B cell (primary cell): ENCODE data around the gene SPRY2. TPM values are rescaled to one million over a fixed set of nuclear protein-coding genes. Genes with fewer than 3 reads are reported as not detected.

ENCODE experiments used
- ATAC-seq: fragments of 200-7000 bp; cut with Tn5 transposase; one replicate; pipeline ENCODE4 v1.10.0; 2021; ENCODE audit warnings: low read depth, mild to moderate bottlenecking, moderate number of reproducible peaks, moderate library complexity
- CTCF ChIA-PET: fragments of 350-600 bp; sonication (Branson Sonifier 250); formaldehyde crosslinking; loops from one replicate; lab custom pipeline; 2021; ENCODE audit warnings: antibody characterized with exemption, inconsistent platforms; lab: Charles Lee
- POLR2A ChIA-PET: fragments of 350-600 bp; sonication (Branson Sonifier 250); formaldehyde crosslinking; loops from one replicate; lab custom pipeline; 2021; ENCODE audit warnings: antibody characterized with exemption; lab: Charles Lee
- DNase-seq: peaks from one replicate; pipeline ENCODE4 v3.0.0; 2013
- H2AFZ ChIP-seq: 2 replicates; pipeline ENCODE4 v1.6.1; 2012; ENCODE audit warnings: mild to moderate bottlenecking, low read depth, low read length; ENCODE audit not compliant: insufficient read depth, poor library complexity, severe bottlenecking
- H3K27ac ChIP-seq, 2 donors: 1 replicate in 1 of 2; 2 replicates in 1 of 2; pipeline ENCODE4 v1.5.1; 2012 to 2013; ENCODE audit warnings: low read length in 2 of 2, mild to moderate bottlenecking in 2 of 2, moderate library complexity in 1 of 2
- H3K27me3 ChIP-seq, 4 experiments: fragments of 200-600 bp in 1 of 4; sonication (generic) in 1 of 4; replicated peaks in 1 of 4; 1 replicate in 2 of 4; 2 replicates in 2 of 4; pipeline versions ENCODE4 v1.6.1 to v1.7.0; 2013 to 2016; ENCODE audit warnings: low read length in 3 of 4, mild to moderate bottlenecking in 2 of 4, mixed read lengths in 1 of 4, moderate library complexity in 1 of 4; ENCODE audit not compliant: insufficient read depth in 4 of 4, control insufficient read depth in 3 of 4; ENCODE audit errors: control extremely low read depth in 1 of 4
- H3K36me3 ChIP-seq, 2 experiments: replicated peaks in 1 of 2; 1 replicate in 1 of 2; 2 replicates in 1 of 2; pipeline versions ENCODE4 v1.6.1 to v1.7.1; 2013; ENCODE audit warnings: low read length in 1 of 2; ENCODE audit not compliant: insufficient read depth in 2 of 2, control insufficient read depth in 1 of 2; ENCODE audit errors: control extremely low read depth in 1 of 2, extremely low read depth in 1 of 2
- H3K4me1 ChIP-seq, 2 donors: fragments of 200-600 bp in 1 of 2; sonication (generic) in 1 of 2; 1 replicate in 1 of 2; 2 replicates in 1 of 2; pipeline versions ENCODE4 v1.5.1 to v1.6.1; 2013 to 2017; ENCODE audit warnings: low read length in 2 of 2; ENCODE audit not compliant: control insufficient read depth in 2 of 2, insufficient read depth in 2 of 2
- H3K4me2 ChIP-seq: replicated peaks from 2 replicates; pipeline ENCODE3; 2012; ENCODE audit warnings: mild to moderate bottlenecking, low read depth, low read length; ENCODE audit not compliant: poor library complexity, severe bottlenecking
- H3K4me3 ChIP-seq, 5 experiments: fragments of 200-600 bp in 1 of 5; sonication (generic) in 1 of 5; 1 replicate in 3 of 5; 2 replicates in 2 of 5; pipeline versions ENCODE4 v1.5.1 to v1.7.0; 2011 to 2016; ENCODE audit warnings: low read length in 4 of 5, mild to moderate bottlenecking in 4 of 5, low read depth in 2 of 5, control low read depth in 1 of 5, moderate library complexity in 1 of 5; ENCODE audit not compliant: insufficient read depth in 1 of 5; ENCODE audit errors: control extremely low read depth in 1 of 5, extremely low read depth in 1 of 5
- H3K79me2 ChIP-seq: fragments of 200-600 bp; sonication (generic); one replicate; pipeline ENCODE4 v1.6.0; 2016; ENCODE audit warnings: low read length; ENCODE audit not compliant: control insufficient read depth, insufficient read depth
- H3K9ac ChIP-seq: fragments of 200-600 bp; sonication (generic); 2 replicates; pipeline ENCODE4 v1.6.1; 2017; ENCODE audit warnings: mild to moderate bottlenecking, low read length, moderate library complexity
- H3K9me3 ChIP-seq, 3 donors: one replicate each; pipeline versions ENCODE4 v1.6.1 to v1.7.1; 2013; ENCODE audit warnings: low read length in 2 of 3; ENCODE audit not compliant: control insufficient read depth in 2 of 3, insufficient read depth in 1 of 3; ENCODE audit errors: control extremely low read depth in 1 of 3
- H4K20me1 ChIP-seq: 2 replicates; pipeline ENCODE4 v1.6.0; 2012; ENCODE audit warnings: mild to moderate bottlenecking, low read length; ENCODE audit not compliant: insufficient read depth, control insufficient read depth, poor library complexity, severe bottlenecking
- H3K27ac Mint-ChIP-seq: one replicate; pipeline ENCODE4 v1.8.0; 2021; ENCODE audit warnings: mixed read lengths
- H3K27me3 Mint-ChIP-seq: one replicate; pipeline ENCODE4 v1.8.0; 2021; ENCODE audit warnings: mixed read lengths
- H3K4me1 Mint-ChIP-seq: one replicate; pipeline ENCODE4 v1.8.0; 2021; ENCODE audit warnings: mixed read lengths
- H3K4me3 Mint-ChIP-seq: one replicate; pipeline ENCODE4 v1.8.0; 2021; ENCODE audit warnings: mixed read lengths
- H3K9me3 Mint-ChIP-seq: one replicate; pipeline ENCODE4 v1.8.0; 2022; ENCODE audit warnings: mixed read lengths; ENCODE audit not compliant: insufficient read depth
- CTCF ChIP-seq: fragments of 200-600 bp; IDR thresholded peaks from one replicate; pipeline ENCODE4 v1.8.0; 2022; ENCODE audit warnings: antibody characterized with exemption, mild to moderate bottlenecking
- EZH2 ChIP-seq: IDR thresholded peaks from 2 replicates; pipeline ENCODE4 v1.6.1; 2012; ENCODE audit warnings: borderline replicate concordance, low read depth, mild to moderate bottlenecking, moderate library complexity, low read length; ENCODE audit not compliant: insufficient read depth, poor library complexity, severe bottlenecking
- WGBS: methylation state at CpG from one replicate; pipeline ENCODE4 v1.1.5; 2013; ENCODE audit warnings: missing lambda C conversion rate; ENCODE audit not compliant: insufficient coverage; 5-methylcytosine and 5-hydroxymethylcytosine counted together
- intact Hi-C: fragments of 100-400 bp; cut with micrococcal nuclease; formaldehyde crosslinking; loops from one replicate; pipeline ENCODE4 v1.10.0; 2022
- polyA plus RNA-seq: library from polyadenylated mRNA; depleted of rRNA; stranded (reverse); fragments of >200 nt; gene quantifications from 2 replicates; pipeline ENCODE4 v1.2.3, GENCODE V29; 2012
- total RNA-seq, 2 donors: library from RNA; stranded (reverse); fragments of 120-200 nt in 1 of 2; gene quantifications; 1 replicate in 1 of 2; 2 replicates in 1 of 2; pipeline versions ENCODE4 v1.2.3 to v1.2.4, GENCODE V29; 2013 to 2022

Gene SPRY2
- total and polyA plus RNA-seq, 2 donors (not counting 1 experiment from before 2014, with no cell fraction given): 0.86 to 0.96 TPM

DNA sequence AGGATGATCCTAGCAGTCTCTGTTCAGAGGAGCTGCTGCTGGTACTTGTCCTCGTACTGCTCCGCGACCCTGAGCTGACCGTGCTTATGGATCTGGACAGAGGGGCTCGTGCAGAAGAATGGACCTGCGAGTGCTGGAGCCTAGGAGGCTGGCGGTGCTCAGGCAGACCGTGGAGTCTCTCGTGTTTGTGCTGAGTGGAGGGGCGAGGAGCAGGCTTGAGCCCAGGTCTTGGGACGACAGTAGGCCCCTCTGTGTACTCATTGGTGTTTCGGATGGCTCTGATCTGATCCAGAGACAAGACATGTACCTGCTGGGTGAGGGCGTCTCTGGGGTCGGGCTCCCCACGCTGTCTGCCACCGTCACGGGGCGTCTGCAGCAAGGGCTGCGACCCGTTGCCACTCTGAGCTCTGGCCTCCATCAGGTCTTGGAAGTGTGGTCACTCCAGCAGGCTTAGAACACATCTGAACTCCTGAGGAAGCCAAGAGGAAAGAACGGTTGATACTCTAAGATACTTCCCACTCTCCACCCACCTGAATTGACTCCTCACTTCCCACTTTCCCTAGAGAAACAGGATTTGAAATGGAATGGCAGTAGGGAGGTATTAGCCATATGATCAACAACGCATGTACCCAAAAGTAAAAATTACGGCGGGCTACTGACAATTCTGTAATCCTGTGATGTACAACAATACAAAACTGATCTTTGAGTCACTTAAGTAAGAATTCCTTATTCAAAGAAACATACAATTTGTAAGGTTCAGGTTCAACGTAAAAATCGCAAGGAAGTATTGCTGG, 3.4 kb downstream of the SPRY2 start:
- Mint-ChIP-seq H3K27me3 (peaks cover 18% of the 10 kb centered on the region), H3K27ac (no peak overlapping the region), H3K4me3 (no peak overlapping the region), H3K9me3 (no peaks in the 10 kb centered on the region), H3K4me1 (peaks cover 14% of the 10 kb centered on the region)
- no peak for ATAC-seq
- intact Hi-C loops: no loop called here
- ChIA-PET POLR2A (no interaction called here), CTCF (no interaction called here)
- DNase-seq: no peak
- Histone ChIP-seq H3K4me3 (no peak overlapping the region), H3K4me1 (peaks cover 28 to 30% of the 10 kb centered on the region in 2 donors), H3K9ac (no peak overlapping the region), H4K20me1 (no peaks in the 10 kb centered on the region), H3K79me2 (no peaks in the 10 kb centered on the region), H3K27ac (no peak overlapping the region), H3K27me3 (peaks cover 0 to 33% (median 15%) of the 10 kb centered on the region in 4 experiments), H3K36me3 (no peaks in the 10 kb centered on the region), H2AFZ (no peak overlapping the region), H3K4me2 (no peak overlapping the region), H3K9me3 (peaks cover 0 to 9% (median 0%) of the 10 kb centered on the region in 3 donors)
- 98% methylated on average over 19 of the region's 26 CpGs for WGBS
- TF ChIP-seq CTCF: no peak
- TF ChIP-seq EZH2: no peak

DNA sequence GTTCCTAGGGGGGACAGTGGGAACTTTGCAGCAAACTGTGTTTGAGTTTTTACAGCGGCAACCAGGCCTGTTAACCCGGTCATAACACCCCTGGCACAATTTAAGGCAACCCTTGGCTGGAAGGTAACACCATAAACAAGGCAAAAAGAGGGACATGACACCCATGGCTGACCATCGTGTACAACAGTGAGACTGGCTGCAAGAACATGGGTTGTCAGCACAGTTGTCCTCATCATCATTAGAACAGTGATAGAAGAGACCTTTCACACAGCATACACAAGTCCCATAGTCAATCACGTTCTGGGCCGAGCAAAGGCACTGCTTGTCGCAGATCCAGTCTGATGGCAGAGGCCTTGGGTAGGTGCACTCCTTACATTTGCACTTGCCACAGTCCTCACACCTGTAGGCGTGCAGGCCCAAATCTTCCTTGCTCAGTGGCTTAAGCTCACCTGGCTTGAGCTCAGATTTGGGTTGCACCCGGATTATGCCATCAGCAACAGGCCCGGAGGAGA, 4.1 kb downstream of the SPRY2 start:
- intact Hi-C loops: no loop called here
- Histone ChIP-seq H3K27ac (no peak overlapping the region), H3K9ac (no peak overlapping the region), H3K4me2 (no peak overlapping the region), H3K27me3 (peaks cover 0 to 31% (median 14%) of the 10 kb centered on the region in 4 experiments), H3K4me1 (peaks cover 24 to 26% of the 10 kb centered on the region in 2 donors), H3K4me3 (no peak overlapping the region), H3K36me3 (no peaks in the 10 kb centered on the region), H2AFZ (no peak overlapping the region), H3K9me3 (peaks cover 0 to 9% (median 0%) of the 10 kb centered on the region in 3 donors), H3K79me2 (no peaks in the 10 kb centered on the region), H4K20me1 (no peaks in the 10 kb centered on the region)
- TF ChIP-seq EZH2 (no peak), CTCF (no peak)
- Mint-ChIP-seq H3K9me3 (no peaks in the 10 kb centered on the region), H3K4me3 (no peak overlapping the region), H3K27me3 (peaks cover 16% of the 10 kb centered on the region), H3K4me1 (peaks cover 7% of the 10 kb centered on the region), H3K27ac (no peak overlapping the region)
- WGBS: 97% methylated on average over 9 of the region's 9 CpGs
- DNase-seq (no peak), ATAC-seq (no peak)
- ChIA-PET CTCF (no interaction called here), POLR2A (no interaction called here)
